Trophoblast cell (in vitro differentiated cells and primary cell): ENCODE results near the gene CDC27.

ENCODE experiments used
- DNase-seq, 2 donors: peaks; one replicate each; pipeline ENCODE4 v3.0.0-alpha.2; 2016
- H2AFZ ChIP-seq: 2 replicates; pipeline ENCODE4 v1.6.1; 2013; ENCODE audit warnings: low read length, moderate library complexity, mild to moderate bottlenecking; ENCODE audit not compliant: insufficient read depth, poor library complexity
- H2AK5ac ChIP-seq: 2 replicates; pipeline ENCODE4 v1.6.1; 2013; ENCODE audit warnings: mild to moderate bottlenecking, low read length
- H2BK120ac ChIP-seq: 2 replicates; pipeline ENCODE4 v1.6.1; 2013; ENCODE audit warnings: low read length, mild to moderate bottlenecking, moderate library complexity; ENCODE audit not compliant: insufficient read depth, poor library complexity
- H2BK12ac ChIP-seq: 2 replicates; pipeline ENCODE4 v1.6.1; 2013; ENCODE audit warnings: mild to moderate bottlenecking, low read length, moderate library complexity
- H2BK5ac ChIP-seq: 2 replicates; pipeline ENCODE4 v1.6.1; 2013; ENCODE audit warnings: low read length, low read depth, moderate library complexity, mild to moderate bottlenecking; ENCODE audit not compliant: poor library complexity
- H3K14ac ChIP-seq: 2 replicates; pipeline ENCODE4 v1.6.1; 2013; ENCODE audit warnings: mild to moderate bottlenecking, low read length
- H3K18ac ChIP-seq: 2 replicates; pipeline ENCODE4 v1.6.1; 2013; ENCODE audit warnings: mild to moderate bottlenecking, low read length
- H3K23ac ChIP-seq: 2 replicates; pipeline ENCODE4 v1.6.1; 2013; ENCODE audit warnings: low read length
- H3K27ac ChIP-seq: 2 replicates; pipeline ENCODE4 v1.5.1; 2013; ENCODE audit warnings: low read depth, mild to moderate bottlenecking, inconsistent platforms, low read length, moderate library complexity
- H3K27me3 ChIP-seq: 2 replicates; pipeline ENCODE4 v1.6.1; 2013; ENCODE audit warnings: inconsistent platforms, mild to moderate bottlenecking, low read length, moderate library complexity; ENCODE audit not compliant: insufficient read depth
- H3K36me3 ChIP-seq, 2 experiments: 1 replicate in 1 of 2; 2 replicates in 1 of 2; pipeline ENCODE4 v1.6.1; 2013; ENCODE audit warnings: low read length in 2 of 2, mild to moderate bottlenecking in 2 of 2, moderate library complexity in 1 of 2; ENCODE audit not compliant: insufficient read depth in 2 of 2, control insufficient read depth in 1 of 2
- H3K4ac ChIP-seq: 2 replicates; pipeline ENCODE4 v1.6.1; 2013; ENCODE audit warnings: low read depth, mild to moderate bottlenecking, low read length, moderate library complexity
- H3K4me1 ChIP-seq, 2 experiments: 1 replicate in 1 of 2; 2 replicates in 1 of 2; pipeline ENCODE4 v1.6.1; 2013; ENCODE audit warnings: low read length in 2 of 2, mild to moderate bottlenecking in 2 of 2, moderate library complexity in 1 of 2; ENCODE audit not compliant: insufficient read depth in 2 of 2, control insufficient read depth in 1 of 2
- H3K4me2 ChIP-seq: 2 replicates; pipeline ENCODE4 v1.6.1; 2013; ENCODE audit warnings: inconsistent platforms, mild to moderate bottlenecking, low read length, moderate library complexity
- H3K4me3 ChIP-seq: 2 replicates; pipeline ENCODE4 v1.5.1; 2013; ENCODE audit warnings: mild to moderate bottlenecking, low read depth, low read length, inconsistent platforms
- H3K79me1 ChIP-seq: one replicate; pipeline ENCODE4 v1.6.1; 2013; ENCODE audit warnings: low read length
- H3K79me2 ChIP-seq: 2 replicates; pipeline ENCODE4 v1.6.1; 2013; ENCODE audit warnings: low read length, mild to moderate bottlenecking; ENCODE audit not compliant: control insufficient read depth, insufficient read depth, poor library complexity
- H3K9ac ChIP-seq: 2 replicates; pipeline ENCODE4 v1.6.1; 2013; ENCODE audit warnings: mild to moderate bottlenecking, low read length
- H3K9me3 ChIP-seq: 2 replicates; pipeline ENCODE4 v1.6.1; 2013; ENCODE audit warnings: low read depth, mild to moderate bottlenecking, control low read depth, inconsistent platforms, low read length; ENCODE audit not compliant: insufficient read depth
- H4K12ac ChIP-seq: 2 replicates; pipeline ENCODE4 v1.6.1; 2013; ENCODE audit warnings: low read depth, mild to moderate bottlenecking, low read length, moderate library complexity
- H4K8ac ChIP-seq: 2 replicates; pipeline ENCODE4 v1.6.1; 2013; ENCODE audit warnings: low read depth, mild to moderate bottlenecking, low read length, moderate library complexity
- H4K91ac ChIP-seq: one replicate; pipeline ENCODE4 v1.6.1; 2013; ENCODE audit warnings: low read depth, mild to moderate bottlenecking, low read length, moderate library complexity
- WGBS: extraction: QIAGEN DNeasy Blood & Tissue Kit; methylation state at CpG from one replicate; pipeline ENCODE4 v1.1.7; 2013; ENCODE audit warnings: missing lambda C conversion rate; ENCODE audit not compliant: insufficient read length, insufficient coverage; ENCODE audit errors: extremely low coverage; 5-methylcytosine and 5-hydroxymethylcytosine counted together

CDC27 gene

DNA sequence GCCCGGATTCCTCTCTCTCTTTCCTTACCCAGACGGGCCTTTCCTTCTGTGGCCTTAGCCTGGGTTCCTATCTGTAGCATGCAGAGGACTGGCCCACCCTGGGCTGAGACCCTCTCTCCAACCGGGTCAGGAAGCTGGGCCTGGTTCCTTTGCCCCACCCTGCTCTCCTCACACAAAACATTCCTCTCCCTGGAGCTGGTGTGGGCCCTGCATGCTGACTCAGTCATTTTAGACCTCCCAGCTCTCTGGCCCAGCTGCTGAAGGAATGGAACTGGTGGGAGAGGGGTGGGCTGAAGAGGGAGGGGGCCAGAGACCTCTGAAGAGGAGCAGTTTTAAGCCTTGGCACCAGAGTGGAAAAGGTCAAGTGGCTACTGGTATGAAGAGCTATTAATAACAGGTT is 21.0 kb upstream of the CDC27 start:
- no peak overlapping the region for H2AFZ ChIP-seq
- H3K79me2 ChIP-seq = no peaks in the 10 kb centered on the region
- no peak overlapping the region for H2AK5ac ChIP-seq
- no peaks in the 10 kb centered on the region for H3K27me3 ChIP-seq
- H3K4me2 ChIP-seq = peak overlapping the region; percentile 6
- no peak overlapping the region for H2BK12ac ChIP-seq
- H3K14ac ChIP-seq = no peak overlapping the region
- H2BK5ac ChIP-seq = no peak overlapping the region
- H3K4me3 ChIP-seq = no peak overlapping the region
- H4K12ac ChIP-seq = no peak overlapping the region
- DNase-seq = peak in 1 of 2 donors; percentile 33
- no peak overlapping the region for H3K9ac ChIP-seq
- peaks cover 16 to 30% of the 10 kb centered on the region in 2 experiments for H3K4me1 ChIP-seq
- peaks cover 6% of the 10 kb centered on the region for H3K79me1 ChIP-seq
- H3K23ac ChIP-seq = no peak overlapping the region
- H4K8ac ChIP-seq = no peak overlapping the region
- no peak overlapping the region for H3K18ac ChIP-seq
- no CpG with 5 or more reads among the region's 3 CpGs for WGBS
- H3K36me3 ChIP-seq = no peaks in the 10 kb centered on the region
- no peak overlapping the region for H2BK120ac ChIP-seq
- H4K91ac ChIP-seq = no peak overlapping the region
- no peaks in the 10 kb centered on the region for H3K9me3 ChIP-seq
- H3K4ac ChIP-seq = no peak overlapping the region
- no peak overlapping the region for H3K27ac ChIP-seq

- Histone ChIP-seq H4K12ac (no peak overlapping the region), H3K27ac (no peak overlapping the region), H2AFZ (no peak overlapping the region), H3K23ac (no peak overlapping the region), H4K8ac (no peak overlapping the region), H3K14ac (no peak overlapping the region), H4K91ac (no peak overlapping the region), H3K9me3 (no peaks in the 10 kb centered on the region), H3K9ac (no peak overlapping the region), H3K79me1 (peaks cover 6% of the 10 kb centered on the region), H3K4me2 (no peak overlapping the region), H3K4ac (no peak overlapping the region), H2AK5ac (no peak overlapping the region), H3K36me3 (no peaks in the 10 kb centered on the region), H3K79me2 (no peaks in the 10 kb centered on the region), H3K4me3 (no peak overlapping the region), H2BK12ac (no peak overlapping the region), H3K27me3 (no peaks in the 10 kb centered on the region), H2BK120ac (no peak overlapping the region), H3K4me1 (peaks cover 21 to 35% of the 10 kb centered on the region in 2 experiments), H2BK5ac (no peak overlapping the region), H3K18ac (no peak overlapping the region)
- DNase-seq = no peak
- WGBS = no CpG with 5 or more reads among the region's 3 CpGs
Observed at GRCh38 chr17:47209499-47209898, 20.4 kb upstream of the CDC27 start.

DNA sequence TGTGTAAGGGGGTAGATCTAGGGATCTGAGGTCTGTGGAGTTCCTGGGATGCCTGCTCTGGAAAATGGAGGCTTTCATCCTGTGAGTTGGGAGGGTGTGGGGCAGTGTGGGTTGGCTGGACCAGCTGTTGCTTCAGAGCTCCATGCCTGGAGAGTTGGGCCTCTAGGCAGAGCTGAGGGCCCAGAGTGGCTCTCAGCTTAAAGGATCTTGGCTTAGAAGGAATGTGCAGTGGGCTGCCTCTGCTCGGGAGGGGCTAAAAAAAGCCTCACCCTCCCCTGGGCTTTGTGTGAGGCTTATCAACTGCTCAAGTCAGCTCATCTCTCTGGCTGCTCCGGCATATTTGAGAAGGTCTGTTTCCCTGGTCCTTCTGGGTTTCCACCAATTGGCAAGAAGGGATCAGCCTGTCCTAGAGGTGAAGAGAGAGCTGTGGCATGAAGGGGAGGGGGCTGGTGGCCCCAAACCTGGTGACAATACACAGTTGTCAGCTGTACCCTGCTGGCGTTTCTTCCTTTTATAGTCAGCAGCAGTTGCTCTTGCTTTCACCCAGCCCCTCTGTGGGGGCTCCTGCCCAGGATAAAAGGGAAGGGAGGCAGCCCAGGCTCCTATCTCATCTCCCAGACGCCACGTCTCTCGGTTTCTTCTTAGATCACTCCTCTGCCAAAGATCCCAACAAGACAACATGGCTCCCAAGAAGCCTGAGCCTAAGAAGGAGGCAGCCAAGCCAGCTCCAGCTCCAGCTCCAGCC is 19.8 kb upstream of the CDC27 start, which contains the start of gene MYL4:
Gene MYL4, plus strand, starts transcription at position 605 of the 745 bp plus-strand sequence. Its CDS starts 75 bp downstream, at position 680.
- Histone ChIP-seq H2AK5ac (peak within 1 kb of the TSS; percentile 20), H3K4me2 (peak within 1 kb of the TSS; percentile 6), H3K4me1 (peaks cover 21 to 37% of the 10 kb centered on the region in 2 experiments), H3K9me3 (no peaks in the 10 kb centered on the region), H4K12ac (no peak within 1 kb of the TSS), H3K14ac (no peak within 1 kb of the TSS), H4K91ac (no peak within 1 kb of the TSS), H2BK12ac (peak within 1 kb of the TSS; percentile 20), H3K36me3 (no peaks in the 10 kb centered on the region), H3K23ac (no peak within 1 kb of the TSS), H3K79me2 (no peaks in the 10 kb centered on the region), H3K27ac (no peak within 1 kb of the TSS), H2BK5ac (no peak within 1 kb of the TSS), H3K4ac (peak within 1 kb of the TSS; percentile 5), H3K9ac (no peak within 1 kb of the TSS), H3K4me3 (no peak within 1 kb of the TSS), H2AFZ (no peak within 1 kb of the TSS), H3K18ac (no peak within 1 kb of the TSS), H2BK120ac (no peak within 1 kb of the TSS), H3K79me1 (peaks cover 6% of the 10 kb centered on the region), H3K27me3 (no peaks in the 10 kb centered on the region), H4K8ac (no peak within 1 kb of the TSS)
- WGBS = no CpG with 5 or more reads among the region's 6 CpGs
- DNase-seq = peak in 1 of 2 donors; percentile 23

- no CpG with 5 or more reads among the region's 8 CpGs for WGBS
Observed at GRCh38 chr17:47207143-47208067, 18.3 kb upstream of the CDC27 start.

More at GRCh38 chr17:47207143-47208067, 18.3 kb upstream of the CDC27 start:
- DNase-seq = no peak
- no peaks in the 10 kb centered on the region for H3K36me3 ChIP-seq
- no peak overlapping the region for H2AK5ac ChIP-seq
- H3K4me2 ChIP-seq = no peak overlapping the region
- no peak overlapping the region for H3K27ac ChIP-seq
- peak overlapping the region; percentile 61 for H2BK12ac ChIP-seq
- no peaks in the 10 kb centered on the region for H3K9me3 ChIP-seq
- H3K4ac ChIP-seq = no peak overlapping the region
- no peak overlapping the region for H3K14ac ChIP-seq
- no peak overlapping the region for H3K23ac ChIP-seq
- no peak overlapping the region for H3K9ac ChIP-seq
- H3K4me1 ChIP-seq = peaks cover 25 to 38% of the 10 kb centered on the region in 2 experiments
- no peaks in the 10 kb centered on the region for H3K27me3 ChIP-seq
- H4K12ac ChIP-seq = no peak overlapping the region
- peak overlapping the region; percentile 16 for H4K91ac ChIP-seq
- H3K79me1 ChIP-seq = peaks cover 6% of the 10 kb centered on the region
- no peak overlapping the region for H3K18ac ChIP-seq
- H4K8ac ChIP-seq = no peak overlapping the region
- H2AFZ ChIP-seq = no peak overlapping the region
- H2BK120ac ChIP-seq = no peak overlapping the region
- no peaks in the 10 kb centered on the region for H3K79me2 ChIP-seq
- no peak overlapping the region for H2BK5ac ChIP-seq
- no peak overlapping the region for H3K4me3 ChIP-seq
